Activated naive CD8-positive, alpha-beta T cell treated with anti-CD3 and anti-CD28 coated beads, Interleukin-2, amount 10 ng/mL, durations not matched to agents 7 days and 5 days (primary cell): ENCODE measurements around the gene FRZB. TPM values are rescaled to one million over a fixed set of nuclear protein-coding genes. Genes with fewer than 3 reads are reported as not detected.

Experiments used
- ATAC-seq: fragments of 150-1000 bp; cut with Tn5 transposase; one replicate; pipeline ENCODE4 v1.10.0; 2021; ENCODE audit warnings: low read depth, moderate library complexity
- POLR2A ChIA-PET: fragments of 350-600 bp; sonication (Branson Sonifier 250); formaldehyde crosslinking; loops from one replicate; lab custom pipeline; 2021; ENCODE audit warnings: antibody characterized with exemption; lab: Charles Lee
- DNase-seq: peaks from one replicate; pipeline ENCODE4 v3.0.0; 2021
- H3K27ac Mint-ChIP-seq: one replicate; pipeline ENCODE4 v1.8.0; 2022; ENCODE audit warnings: mild to moderate bottlenecking, mixed read lengths
- H3K27me3 Mint-ChIP-seq: one replicate; pipeline ENCODE4 v1.8.0; 2022; ENCODE audit warnings: mild to moderate bottlenecking, moderate library complexity, mixed read lengths
- H3K36me3 Mint-ChIP-seq: one replicate; pipeline ENCODE4 v1.8.0; 2021; ENCODE audit warnings: mild to moderate bottlenecking, mixed read lengths
- H3K4me1 Mint-ChIP-seq: one replicate; pipeline ENCODE4 v1.8.0; 2021; ENCODE audit warnings: mixed read lengths
- H3K4me3 Mint-ChIP-seq: one replicate; pipeline ENCODE4 v1.8.0; 2022; ENCODE audit warnings: mild to moderate bottlenecking, moderate library complexity, mixed read lengths
- H3K9me3 Mint-ChIP-seq: one replicate; pipeline ENCODE4 v1.8.0; 2021; ENCODE audit warnings: mixed read lengths
- total RNA-seq, 2 experiments: library from RNA; stranded (reverse); gene quantifications; one replicate each; pipeline ENCODE4 v1.2.3, GENCODE V29; 2021

FRZB gene
- total RNA-seq, 2 experiments from 2014 or later = not detected

GRCh38 chr2:182852801-182853200, 13.6 kb downstream of the FRZB start:
- Mint-ChIP-seq H3K4me3 (no peak overlapping the region), H3K27ac (no peak overlapping the region), H3K4me1 (no peaks in the 10 kb centered on the region), H3K9me3 (peaks cover 2% of the 10 kb centered on the region), H3K36me3 (no peaks in the 10 kb centered on the region), H3K27me3 (peaks cover 49% of the 10 kb centered on the region)
- ATAC-seq (no peak), DNase-seq (no peak)
- POLR2A ChIA-PET = no interaction called here

DNA sequence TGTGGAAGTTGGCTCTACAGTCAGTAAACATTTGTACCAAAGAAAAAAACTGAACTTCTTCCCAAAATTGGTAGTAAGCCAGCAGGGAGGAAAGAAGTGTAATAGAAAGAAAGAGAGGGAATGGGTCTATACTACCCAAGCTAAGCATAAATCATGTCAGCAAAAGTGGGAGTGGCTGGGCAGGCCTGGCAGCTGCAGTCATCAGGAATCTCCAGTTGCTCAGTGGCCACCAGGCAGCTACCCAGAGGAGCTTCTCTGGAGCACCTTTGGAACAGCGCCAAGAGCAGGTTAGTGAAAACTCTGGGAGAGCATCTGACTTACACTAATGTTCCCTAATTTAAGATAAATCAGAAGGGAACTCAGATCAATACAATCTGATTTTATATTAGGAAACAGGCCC, 14.3 kb downstream of the FRZB start:
- H3K4me3 Mint-ChIP-seq = no peak overlapping the region
- ATAC-seq = no peak
- no peak overlapping the region for H3K27ac Mint-ChIP-seq
- DNase-seq = no peak
- H3K9me3 Mint-ChIP-seq = peaks cover 2% of the 10 kb centered on the region
- H3K36me3 Mint-ChIP-seq = no peaks in the 10 kb centered on the region
- H3K4me1 Mint-ChIP-seq = no peaks in the 10 kb centered on the region
- POLR2A ChIA-PET = no interaction called here
- H3K27me3 Mint-ChIP-seq = peaks cover 42% of the 10 kb centered on the region

DNA sequence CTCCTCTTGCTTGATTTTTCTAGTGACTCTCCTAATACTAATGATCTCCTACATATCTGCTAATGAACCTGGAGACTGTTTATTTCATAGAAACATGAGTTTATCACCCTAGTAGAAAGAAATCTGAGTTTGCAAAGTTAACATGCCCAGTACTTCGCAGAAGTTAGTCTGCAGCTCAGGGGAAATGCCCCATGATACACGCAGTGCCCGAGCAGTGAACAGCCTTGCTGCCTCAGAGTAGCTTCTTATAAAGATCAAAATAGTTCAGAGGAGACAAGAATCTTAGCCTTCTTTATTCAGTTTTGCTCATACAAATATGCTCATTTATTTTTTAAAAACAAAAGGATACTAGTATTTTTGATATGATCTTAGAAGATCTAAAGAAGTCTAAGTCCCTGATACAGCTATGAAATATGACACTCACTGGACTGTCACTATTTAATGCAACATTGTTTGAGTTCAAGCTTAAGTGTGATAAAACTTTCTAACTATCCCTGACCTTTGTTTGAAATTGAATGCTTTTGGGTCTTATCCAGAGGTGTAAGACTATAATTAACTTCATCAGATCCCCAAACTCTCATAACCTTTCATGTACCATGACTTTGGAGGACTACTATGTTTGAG, 20.5 kb downstream of the FRZB start:
- Mint-ChIP-seq H3K4me1 (no peaks in the 10 kb centered on the region), H3K9me3 (peaks cover under 1% of the 10 kb centered on the region), H3K4me3 (no peak overlapping the region), H3K27ac (no peak overlapping the region), H3K27me3 (peaks cover 34% of the 10 kb centered on the region), H3K36me3 (no peaks in the 10 kb centered on the region)
- POLR2A ChIA-PET = no interaction called here
- DNase-seq (no peak), ATAC-seq (no peak)

- peaks cover 31% of the 10 kb centered on the region for H3K27me3 Mint-ChIP-seq
- no peaks in the 10 kb centered on the region for H3K36me3 Mint-ChIP-seq
- no peaks in the 10 kb centered on the region for H3K9me3 Mint-ChIP-seq
- POLR2A ChIA-PET = no interaction called here
- H3K4me1 Mint-ChIP-seq = no peaks in the 10 kb centered on the region
- H3K4me3 Mint-ChIP-seq = no peak overlapping the region
- DNase-seq (no peak), ATAC-seq (no peak)
- H3K27ac Mint-ChIP-seq = no peak overlapping the region
Measured at GRCh38 chr2:182836451-182836850, 30.0 kb downstream of the FRZB start.

DNA sequence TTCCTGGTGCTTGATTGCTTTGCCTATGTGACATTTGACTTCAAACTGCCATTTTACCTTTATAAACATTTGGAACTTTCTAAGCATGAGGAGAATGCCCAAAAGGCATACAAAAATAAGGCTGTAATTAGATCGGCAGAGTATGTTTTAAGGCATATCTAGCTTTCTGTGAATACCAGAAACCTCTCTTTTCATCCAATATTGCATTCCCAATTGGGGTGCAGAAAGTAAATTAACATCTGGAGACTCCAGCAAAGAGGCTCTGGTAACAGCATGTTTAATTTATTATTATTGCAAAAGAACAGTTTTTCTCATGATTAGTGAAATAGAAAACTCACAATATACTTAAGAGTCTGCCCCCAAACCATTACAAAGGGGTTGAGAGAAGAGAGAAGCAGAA, 32.1 kb downstream of the FRZB start:
- Mint-ChIP-seq H3K4me3 (no peak overlapping the region), H3K27me3 (peaks cover 38% of the 10 kb centered on the region), H3K9me3 (no peaks in the 10 kb centered on the region), H3K4me1 (no peaks in the 10 kb centered on the region), H3K27ac (no peak overlapping the region), H3K36me3 (no peaks in the 10 kb centered on the region)
- no peak for ATAC-seq
- POLR2A ChIA-PET = no interaction called here
- no peak for DNase-seq

DNA sequence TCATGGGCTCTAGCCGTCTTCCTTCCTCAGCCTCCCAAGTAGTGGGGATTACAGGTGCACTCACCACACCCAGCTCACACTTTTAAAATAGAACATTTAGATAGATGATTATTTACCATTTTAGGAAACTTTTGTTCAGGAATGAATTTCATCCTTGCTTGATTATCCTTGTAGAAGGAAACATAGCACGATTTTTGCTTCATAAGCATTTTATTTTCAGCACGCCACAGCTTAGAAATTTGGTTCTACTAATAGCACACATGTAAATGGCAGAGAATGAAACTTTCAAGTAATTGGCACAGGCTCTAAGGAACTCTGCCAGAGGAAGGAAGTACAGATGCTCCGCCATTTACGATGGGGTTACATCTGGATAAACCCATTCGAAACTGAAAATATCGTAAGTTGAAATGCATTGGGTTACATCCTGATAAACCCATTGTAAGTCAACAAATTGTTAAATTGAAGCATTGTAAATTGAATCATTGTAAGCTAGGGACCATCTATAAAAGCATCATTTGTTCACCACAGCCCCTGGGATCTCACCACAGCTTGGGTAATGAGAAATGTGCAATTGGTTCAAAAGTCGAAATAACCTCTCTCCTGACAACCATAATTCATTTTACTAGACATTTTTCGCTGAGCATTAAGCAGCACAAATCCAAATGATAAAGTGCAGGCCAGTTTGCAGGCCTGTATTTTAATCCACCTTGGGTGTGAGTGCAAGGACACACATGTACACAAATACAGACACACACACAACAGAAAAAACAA, 33.2 kb downstream of the FRZB start:
- H3K4me1 Mint-ChIP-seq = no peaks in the 10 kb centered on the region
- POLR2A ChIA-PET = no interaction called here
- H3K27me3 Mint-ChIP-seq = peaks cover 43% of the 10 kb centered on the region
- H3K36me3 Mint-ChIP-seq = no peaks in the 10 kb centered on the region
- H3K4me3 Mint-ChIP-seq = no peak overlapping the region
- H3K9me3 Mint-ChIP-seq = no peaks in the 10 kb centered on the region
- DNase-seq = no peak
- ATAC-seq = no peak
- no peak overlapping the region for H3K27ac Mint-ChIP-seq

DNA sequence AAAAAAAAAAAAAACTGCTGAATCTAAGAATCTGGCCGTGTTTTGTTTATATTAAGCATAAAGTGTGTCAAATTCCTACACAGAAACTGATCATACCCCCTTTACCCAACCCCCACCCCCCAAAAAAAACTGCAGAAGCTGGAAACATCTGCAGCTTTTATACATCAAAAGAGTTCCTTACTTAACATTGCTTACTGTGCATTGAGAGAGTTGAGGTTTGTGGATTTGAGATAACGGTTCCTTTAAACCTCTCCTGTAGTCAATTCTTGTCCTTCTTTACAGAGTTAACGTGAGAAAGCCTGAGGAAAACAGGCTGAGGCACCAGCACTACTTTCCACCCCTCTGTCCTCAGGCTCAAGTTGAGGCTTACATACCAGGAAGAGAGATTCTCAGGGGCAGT, 34.5 kb downstream of the FRZB start:
- no peak overlapping the region for H3K27ac Mint-ChIP-seq
- H3K4me1 Mint-ChIP-seq = no peaks in the 10 kb centered on the region
- no peak for ATAC-seq
- H3K9me3 Mint-ChIP-seq = no peaks in the 10 kb centered on the region
- no peaks in the 10 kb centered on the region for H3K36me3 Mint-ChIP-seq
- POLR2A ChIA-PET = no interaction called here
- DNase-seq = no peak
- no peak overlapping the region for H3K4me3 Mint-ChIP-seq
- H3K27me3 Mint-ChIP-seq = peaks cover 35% of the 10 kb centered on the region

DNA sequence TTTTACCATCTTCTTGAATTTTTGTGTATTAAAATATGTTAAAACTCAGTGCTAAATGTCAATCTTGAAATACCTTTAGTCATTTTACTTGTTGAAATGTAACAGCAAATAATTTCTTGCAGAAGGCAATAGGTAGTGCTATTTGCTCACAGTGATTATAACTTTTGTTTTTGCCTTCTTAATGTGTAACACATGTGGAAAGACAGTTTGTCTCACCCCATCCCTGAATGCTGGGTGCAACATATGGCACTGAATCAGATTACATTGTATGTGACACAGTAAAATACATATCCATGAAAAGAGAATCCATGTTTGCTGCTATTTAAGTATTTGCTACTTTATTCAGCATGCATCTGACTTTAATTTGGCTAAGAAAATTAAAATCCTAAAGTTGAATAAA, 35.3 kb downstream of the FRZB start:
- peaks cover 36% of the 10 kb centered on the region for H3K27me3 Mint-ChIP-seq
- H3K4me3 Mint-ChIP-seq = no peak overlapping the region
- H3K9me3 Mint-ChIP-seq = no peaks in the 10 kb centered on the region
- POLR2A ChIA-PET = no interaction called here
- ATAC-seq (no peak), DNase-seq (no peak)
- no peak overlapping the region for H3K27ac Mint-ChIP-seq
- H3K4me1 Mint-ChIP-seq = no peaks in the 10 kb centered on the region
- H3K36me3 Mint-ChIP-seq = no peaks in the 10 kb centered on the region

GRCh38 chr2:182827182-182827879, 39.1 kb downstream of the FRZB start:
- Mint-ChIP-seq H3K27me3 (peaks cover 32% of the 10 kb centered on the region), H3K4me1 (no peaks in the 10 kb centered on the region), H3K4me3 (no peak overlapping the region), H3K9me3 (no peaks in the 10 kb centered on the region), H3K36me3 (no peaks in the 10 kb centered on the region), H3K27ac (no peak overlapping the region)
- POLR2A ChIA-PET = no interaction called here
- no peak for ATAC-seq
- DNase-seq = no peak

DNA sequence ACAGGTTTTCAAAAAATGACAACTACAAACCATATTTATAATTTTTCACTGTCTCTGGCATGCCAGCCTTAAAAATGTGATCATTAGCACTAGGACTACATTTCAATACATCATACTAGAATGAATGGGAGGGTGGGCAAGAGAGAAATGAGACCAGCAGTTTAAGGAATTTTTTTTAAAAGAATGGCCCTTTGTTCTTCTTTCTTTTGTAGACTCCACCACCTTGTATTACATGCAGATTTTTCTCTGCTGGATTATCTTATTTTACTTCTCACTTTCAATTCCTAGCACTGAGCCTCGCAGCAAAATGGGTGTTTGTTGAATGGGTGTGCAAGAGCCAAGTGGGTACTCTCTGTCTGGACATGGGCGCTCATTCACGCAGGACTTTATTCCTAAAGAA, 39.9 kb downstream of the FRZB start:
- Mint-ChIP-seq H3K36me3 (no peaks in the 10 kb centered on the region), H3K9me3 (no peaks in the 10 kb centered on the region), H3K27me3 (peaks cover 38% of the 10 kb centered on the region), H3K4me1 (no peaks in the 10 kb centered on the region), H3K4me3 (no peak overlapping the region), H3K27ac (no peak overlapping the region)
- no peak for DNase-seq
- POLR2A ChIA-PET = no interaction called here
- ATAC-seq = no peak

GRCh38 chr2:182826064-182826463, 40.4 kb downstream of the FRZB start:
- Mint-ChIP-seq H3K4me1 (no peaks in the 10 kb centered on the region), H3K27me3 (peaks cover 38% of the 10 kb centered on the region), H3K4me3 (no peak overlapping the region), H3K36me3 (no peaks in the 10 kb centered on the region), H3K27ac (no peak overlapping the region), H3K9me3 (no peaks in the 10 kb centered on the region)
- ATAC-seq (no peak), DNase-seq (no peak)
- POLR2A ChIA-PET = no interaction called here

DNA sequence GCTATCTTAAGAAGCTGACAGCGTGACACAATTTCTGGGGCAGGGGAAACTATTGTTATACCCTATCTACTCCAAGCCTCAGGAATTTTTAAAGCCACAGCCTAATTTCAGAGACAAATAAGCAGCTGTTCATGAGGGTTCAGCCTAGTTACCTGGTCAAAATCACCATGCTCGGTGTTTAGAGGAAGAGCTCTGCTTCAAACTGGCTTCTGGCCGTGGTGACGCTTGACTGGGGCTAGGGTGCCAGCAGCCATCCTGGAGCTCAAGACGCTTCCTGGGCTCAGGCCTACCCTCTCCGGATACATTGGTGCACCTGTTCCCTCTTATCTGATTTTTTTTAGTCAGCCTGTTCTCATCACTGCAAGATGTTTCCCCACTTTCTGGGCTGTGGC, 41.7 kb downstream of the FRZB start:
- POLR2A ChIA-PET = no interaction called here
- Mint-ChIP-seq H3K27ac (no peak overlapping the region), H3K36me3 (no peaks in the 10 kb centered on the region), H3K27me3 (peaks cover 32% of the 10 kb centered on the region), H3K4me3 (no peak overlapping the region), H3K9me3 (no peaks in the 10 kb centered on the region), H3K4me1 (no peaks in the 10 kb centered on the region)
- ATAC-seq (no peak), DNase-seq (no peak)

GRCh38 chr2:182824056-182824766, 42.2 kb downstream of the FRZB start:
- no peaks in the 10 kb centered on the region for H3K4me1 Mint-ChIP-seq
- H3K4me3 Mint-ChIP-seq = no peak overlapping the region
- peaks cover 26% of the 10 kb centered on the region for H3K27me3 Mint-ChIP-seq
- H3K27ac Mint-ChIP-seq = no peak overlapping the region
- no peaks in the 10 kb centered on the region for H3K9me3 Mint-ChIP-seq
- no peak for DNase-seq
- ATAC-seq = no peak
- no peaks in the 10 kb centered on the region for H3K36me3 Mint-ChIP-seq
- POLR2A ChIA-PET = no interaction called here
